ENCODE data around the gene CNRIP1.
A peak's percentile ranks its signal among the peaks of the same experiment; 100 is the strongest.

The CNRIP1 gene

DNA sequence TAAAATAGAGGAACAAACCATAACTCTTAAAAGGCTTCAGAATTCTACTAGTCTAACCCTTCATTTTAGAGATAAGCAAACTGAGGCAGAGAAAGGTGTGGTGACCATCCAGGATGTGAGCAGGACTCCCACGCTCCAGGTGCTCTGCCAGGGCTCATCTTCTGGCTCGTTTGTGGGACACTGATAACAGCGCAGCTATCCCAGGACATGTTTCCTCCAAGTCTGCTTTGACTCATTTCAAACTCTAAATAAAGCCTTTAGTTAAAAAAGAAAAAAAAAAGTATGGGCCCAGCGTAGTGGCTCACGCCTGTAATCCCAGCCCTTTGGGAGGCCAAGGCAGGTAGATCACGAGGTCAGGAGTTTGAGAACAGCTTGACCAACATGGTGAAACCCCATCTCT lies 28.4 kb downstream of the CNRIP1 start:
- DNase-seq: no peak

DNA sequence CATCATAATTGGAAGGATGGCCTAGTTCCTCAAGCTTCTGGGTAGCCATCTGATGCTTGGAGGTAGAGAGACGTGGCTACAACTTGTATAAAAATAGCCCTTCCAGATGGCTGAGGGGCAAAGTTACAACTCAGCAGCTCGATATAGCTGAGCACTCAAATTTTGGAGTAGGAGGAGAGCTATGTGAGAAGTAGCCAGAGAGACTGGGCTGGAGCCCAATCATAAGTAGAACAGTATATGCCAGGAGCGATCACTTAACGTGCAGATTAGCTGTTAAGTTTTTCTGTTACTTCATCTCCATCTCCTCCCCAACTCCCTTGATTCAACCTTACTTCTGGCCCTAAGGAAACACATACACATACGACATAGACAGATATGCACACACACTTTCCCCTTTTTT lies 28.8 kb downstream of the CNRIP1 start:
- no peak for DNase-seq

GRCh38 chr2:68287580-68288441 lies 31.9 kb downstream of the CNRIP1 start:
- DNase-seq: no peak

DNA sequence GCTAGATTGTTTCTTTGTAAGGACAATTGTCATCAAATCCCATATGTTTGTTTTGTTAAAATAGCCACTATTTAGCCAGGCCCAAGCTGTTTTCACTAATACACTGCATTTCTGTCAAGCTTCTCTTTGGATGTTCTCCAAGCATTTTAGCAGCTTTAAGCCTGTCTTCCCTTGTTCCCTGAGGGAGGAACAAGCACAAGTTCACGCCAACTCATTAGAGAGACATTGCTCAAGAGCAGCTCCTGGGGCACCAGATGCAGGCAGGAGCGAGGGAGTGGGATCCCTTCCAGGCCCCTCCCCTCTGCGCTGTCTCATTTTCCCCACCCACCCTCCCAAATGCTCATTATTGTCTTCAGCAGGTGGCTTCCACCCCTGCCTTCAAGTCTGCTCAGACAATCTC lies 34.9 kb downstream of the CNRIP1 start:
- DNase-seq: no peak

- no peak for DNase-seq
Measured at GRCh38 chr2:68283419-68283812, 36.3 kb downstream of the CNRIP1 start.

GRCh38 chr2:68282811-68283418 lies 36.8 kb downstream of the CNRIP1 start:
- peak in 4 of 6 experiments; percentile 7 to 55 (median 29) for DNase-seq

DNA sequence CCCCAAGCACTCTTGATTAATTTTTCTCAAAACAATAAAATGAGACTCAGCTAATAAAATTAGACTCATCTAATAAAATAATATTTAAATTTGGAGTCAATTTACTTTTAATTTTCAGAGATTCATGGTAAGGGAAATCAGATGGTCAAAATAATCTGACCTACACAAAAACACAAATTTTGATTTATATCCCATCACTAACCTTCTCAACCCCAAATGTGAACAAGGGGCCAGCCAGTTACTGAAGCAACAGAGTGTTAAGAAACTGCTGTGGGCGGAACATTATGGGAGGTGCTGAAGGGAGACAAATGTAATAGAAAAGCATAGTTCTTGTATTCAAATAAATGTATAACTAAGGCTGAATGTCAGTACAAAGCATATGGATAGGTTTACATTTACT lies 39.0 kb downstream of the CNRIP1 start:
- no peak for DNase-seq

GRCh38 chr2:68280348-68280747 lies 39.4 kb downstream of the CNRIP1 start:
- DNase-seq: no peak

- DNase-seq: no peak
Measured at GRCh38 chr2:68279691-68280090, 40.1 kb downstream of the CNRIP1 start.

DNA sequence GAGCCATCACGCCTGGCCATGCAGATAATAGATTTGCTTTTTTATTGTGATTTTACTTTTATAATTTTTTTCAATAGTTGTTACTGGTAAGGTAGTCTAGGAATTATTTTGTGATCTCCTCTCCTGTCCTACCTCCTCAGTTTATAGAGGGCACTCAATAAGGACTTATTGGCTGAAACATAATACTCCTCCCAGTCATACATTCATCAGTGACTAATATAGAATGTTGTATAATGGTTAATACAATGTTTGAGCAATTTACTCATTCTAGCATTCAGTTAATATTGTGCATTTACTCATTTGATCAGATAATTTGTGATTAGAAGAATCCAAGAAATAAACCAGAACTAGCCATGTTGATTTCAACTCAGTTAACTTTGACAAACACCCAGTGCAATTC lies 41.6 kb downstream of the CNRIP1 start:
- DNase-seq: no peak

DNA sequence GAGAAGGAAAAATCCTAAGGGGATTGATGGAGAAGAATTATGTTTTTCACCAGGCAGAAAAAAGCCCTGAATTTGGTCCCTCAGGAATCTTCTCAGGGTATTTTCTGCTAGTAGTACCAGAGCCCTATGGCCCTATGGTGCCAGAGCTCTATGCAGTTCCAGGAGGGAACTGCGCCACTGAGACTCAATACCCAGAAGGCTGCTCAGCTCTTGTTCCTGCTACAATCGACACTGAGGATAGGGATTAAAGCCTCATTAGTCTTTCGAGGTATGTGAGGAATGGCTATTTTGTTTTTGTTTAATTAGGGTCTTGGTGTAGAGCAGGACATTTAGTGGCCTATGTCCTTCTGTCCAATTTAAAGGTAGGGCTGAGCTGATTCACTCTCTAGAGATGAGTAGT lies 45.7 kb downstream of the CNRIP1 start:
- no peak for DNase-seq

- no peak for DNase-seq
Measured at GRCh38 chr2:68272246-68272994, 47.3 kb downstream of the CNRIP1 start.

DNA sequence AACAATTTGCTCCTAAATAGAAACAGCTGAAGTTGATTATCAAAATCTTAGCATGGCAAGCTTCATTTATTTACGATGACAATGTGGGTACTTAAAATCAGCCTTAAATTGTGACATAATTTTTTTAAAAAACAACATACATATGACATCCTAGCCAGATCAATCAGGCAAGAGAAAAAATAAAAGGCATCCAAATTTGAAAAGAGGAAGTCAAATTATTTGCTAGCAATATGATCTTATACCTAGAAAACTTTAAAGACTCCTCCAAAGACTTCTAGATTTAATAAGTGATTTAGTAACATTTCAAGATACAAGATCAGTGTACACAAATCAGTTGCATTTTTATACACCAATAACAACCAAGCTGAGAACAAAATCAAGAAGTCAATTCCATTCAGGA lies 53.1 kb downstream of the CNRIP1 start:
- no peak for DNase-seq

DNA sequence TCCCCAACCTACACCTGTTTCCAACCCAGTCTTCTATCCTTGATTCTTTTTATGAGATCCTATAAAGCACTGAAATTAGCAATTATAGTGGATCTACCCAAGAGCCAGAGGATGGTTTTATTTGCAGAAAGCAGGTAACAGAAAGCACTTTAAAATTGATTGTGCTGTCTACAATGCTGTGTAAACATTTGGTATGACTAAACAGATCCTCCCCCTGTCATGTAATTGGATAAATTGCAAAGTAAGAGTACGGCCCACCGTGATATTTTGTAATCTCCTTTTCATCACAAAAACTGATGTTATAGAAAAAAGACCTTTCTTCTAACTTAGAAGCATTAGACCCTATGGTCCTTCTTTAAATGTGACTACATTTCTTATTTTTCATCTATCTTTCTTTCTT lies 56.1 kb downstream of the CNRIP1 start:
- no peak for DNase-seq

GRCh38 chr2:68258851-68259250 lies 60.9 kb downstream of the CNRIP1 start:
- no peak for DNase-seq

- no peak for DNase-seq
Measured at GRCh38 chr2:68256093-68256450, 63.7 kb downstream of the CNRIP1 start.

GRCh38 chr2:68253219-68254068 lies 66.3 kb downstream of the CNRIP1 start:
- peak in 4 of 6 experiments; percentile 5 to 66 (median 40) for DNase-seq

GRCh38 chr2:68252400-68253218 lies 67.1 kb downstream of the CNRIP1 start, which contains the start of gene PPP3R1:
PPP3R1 (minus strand) TSS chr2:68252532; CDS start chr2:68252127, 405 bp downstream.
- peak; percentile 89 to 95 (median 92) for DNase-seq

DNA sequence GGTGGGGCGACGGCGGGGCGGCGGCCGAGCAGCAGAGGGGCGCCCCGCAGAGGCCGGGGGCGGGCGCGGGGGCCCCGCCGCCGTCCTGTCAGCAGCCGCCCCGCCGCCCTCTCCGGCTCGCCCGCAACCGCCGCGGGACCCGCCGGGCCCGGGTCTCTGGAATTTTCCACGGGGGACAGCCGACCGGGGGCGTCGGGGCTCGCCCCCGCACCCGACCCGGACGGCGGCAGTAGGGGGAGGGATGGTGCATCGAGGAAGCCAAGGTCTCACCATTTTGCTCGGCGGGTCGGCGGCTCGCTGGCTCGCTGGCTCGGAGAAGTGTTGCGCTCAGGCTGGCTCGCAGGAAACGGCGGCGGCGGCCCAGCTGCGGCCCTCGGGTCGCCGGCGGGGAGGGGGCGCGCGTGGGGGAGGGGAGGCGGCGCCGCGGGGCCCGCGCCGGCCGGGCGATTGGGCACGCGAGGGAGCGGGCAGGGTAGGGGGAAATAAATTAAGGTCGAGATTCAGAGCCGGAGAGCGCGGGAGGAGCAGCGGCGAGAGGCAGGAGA lies 67.8 kb downstream of the CNRIP1 start:
- peak in 4 of 6 experiments; percentile 28 to 64 (median 50) for DNase-seq

DNA sequence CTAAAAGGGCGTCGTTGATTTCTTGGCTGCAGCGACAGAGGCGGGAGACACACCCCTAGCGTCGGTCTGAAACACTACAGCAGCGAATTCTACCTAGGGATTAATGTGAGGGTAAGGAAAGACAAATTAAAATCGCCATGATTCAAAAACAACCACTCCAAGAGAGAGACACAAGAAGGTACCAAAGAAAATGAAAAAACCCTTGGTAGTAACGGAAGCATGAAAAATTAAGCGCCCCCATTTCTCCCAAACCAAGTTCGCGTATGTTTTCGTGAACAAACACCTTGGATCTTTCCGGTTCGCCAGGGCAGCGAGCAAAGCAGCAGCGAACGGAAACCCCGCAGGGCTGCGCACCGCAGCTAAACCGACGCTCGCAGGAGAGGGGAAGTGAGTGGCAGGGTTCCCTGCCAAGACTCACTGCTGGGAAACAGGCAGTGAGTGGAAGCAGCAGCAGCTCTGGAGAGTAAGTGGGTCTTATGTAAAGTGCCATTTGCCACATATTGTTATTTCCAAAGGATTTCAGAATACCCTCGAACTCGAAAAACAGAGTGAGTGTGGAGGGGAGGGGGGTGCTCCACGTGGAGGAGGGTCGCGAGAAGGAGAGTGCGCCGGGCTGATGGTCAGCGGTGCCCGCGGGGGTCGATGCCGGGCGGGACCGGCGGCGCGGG lies 68.4 kb downstream of the CNRIP1 start:
- DNase-seq: peak; percentile 55 to 89 (median 78)

DNA sequence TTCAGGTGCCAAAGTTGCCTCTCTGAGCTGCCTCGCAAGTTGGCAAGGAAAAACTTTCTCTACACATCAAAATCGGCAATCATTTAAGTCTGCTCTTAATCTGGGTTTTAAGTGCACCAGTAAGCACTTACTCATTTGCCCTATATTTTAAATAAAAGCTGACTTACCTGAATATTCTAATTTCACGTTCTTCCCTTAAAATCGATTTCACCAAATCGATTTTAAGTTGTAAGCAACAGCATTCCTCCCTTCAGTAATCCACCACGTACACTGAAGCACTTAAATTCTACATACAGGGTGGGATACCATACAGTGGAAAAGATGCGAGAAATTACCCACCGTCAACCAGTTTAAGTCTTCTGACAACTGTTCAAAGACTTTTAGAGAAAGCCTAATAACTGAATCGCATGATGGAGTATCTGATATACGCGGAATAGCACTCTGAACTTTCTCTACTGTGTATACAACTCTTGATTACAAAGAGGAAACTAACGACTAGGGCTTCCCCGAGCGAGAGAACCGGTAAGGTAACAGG lies 69.0 kb downstream of the CNRIP1 start:
- DNase-seq: no peak
